Prostate gland (tissue), 2 donors: ENCODE measurements around the gene ORAI2.

Experiments
- POLR2AphosphoS5 ChIP-seq: sonication (generic); formaldehyde crosslinking; IDR thresholded peaks from one replicate; pipeline ENCODE4 v1.6.1; 2017; ENCODE audit warnings: antibody characterized with exemption
- TF ChIP-seq, protein P1 (sequence below), 4 experiments: fragments of 200-600 bp in 2 of 4; fragments of 450-650 bp in 2 of 4; sonication (generic) in 2 of 4; IDR thresholded peaks; 1 replicate in 3 of 4; 2 replicates in 1 of 4; pipeline ENCODE4 v1.5.1; 2016 to 2019; ENCODE audit warnings: antibody characterized with exemption in 4 of 4, mild to moderate bottlenecking in 2 of 4, moderate library complexity in 2 of 4

DNA sequence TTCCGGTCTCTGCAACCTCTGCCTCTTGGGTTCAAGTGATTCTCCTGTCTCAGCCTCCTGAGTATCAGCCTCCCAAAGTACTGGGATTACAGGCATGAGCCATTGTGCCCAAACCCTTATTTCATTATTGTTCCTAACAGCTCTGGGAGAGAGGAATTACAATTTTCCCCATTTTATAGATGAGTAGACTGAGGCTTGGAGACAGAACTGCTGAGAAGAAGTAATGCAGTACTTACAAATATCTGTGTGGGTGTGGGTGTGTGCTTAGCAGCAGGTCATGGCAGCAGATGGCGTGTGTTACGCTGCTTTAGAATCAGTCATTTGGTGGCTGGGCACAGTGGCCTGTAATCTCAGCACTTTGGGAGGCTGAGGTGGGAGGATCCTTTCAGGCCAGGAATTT lies 29.8 kb upstream of the ORAI2 start:
- TF ChIP-seq, protein P1, sequence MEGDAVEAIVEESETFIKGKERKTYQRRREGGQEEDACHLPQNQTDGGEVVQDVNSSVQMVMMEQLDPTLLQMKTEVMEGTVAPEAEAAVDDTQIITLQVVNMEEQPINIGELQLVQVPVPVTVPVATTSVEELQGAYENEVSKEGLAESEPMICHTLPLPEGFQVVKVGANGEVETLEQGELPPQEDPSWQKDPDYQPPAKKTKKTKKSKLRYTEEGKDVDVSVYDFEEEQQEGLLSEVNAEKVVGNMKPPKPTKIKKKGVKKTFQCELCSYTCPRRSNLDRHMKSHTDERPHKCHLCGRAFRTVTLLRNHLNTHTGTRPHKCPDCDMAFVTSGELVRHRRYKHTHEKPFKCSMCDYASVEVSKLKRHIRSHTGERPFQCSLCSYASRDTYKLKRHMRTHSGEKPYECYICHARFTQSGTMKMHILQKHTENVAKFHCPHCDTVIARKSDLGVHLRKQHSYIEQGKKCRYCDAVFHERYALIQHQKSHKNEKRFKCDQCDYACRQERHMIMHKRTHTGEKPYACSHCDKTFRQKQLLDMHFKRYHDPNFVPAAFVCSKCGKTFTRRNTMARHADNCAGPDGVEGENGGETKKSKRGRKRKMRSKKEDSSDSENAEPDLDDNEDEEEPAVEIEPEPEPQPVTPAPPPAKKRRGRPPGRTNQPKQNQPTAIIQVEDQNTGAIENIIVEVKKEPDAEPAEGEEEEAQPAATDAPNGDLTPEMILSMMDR (IDR thresholded peaks at IDR 0.05) = no peak
- TF ChIP-seq POLR2AphosphoS5 = no peak
